Keratinocyte (primary cell): ENCODE measurements around the gene MS4A6A. TPM values are rescaled to one million over a fixed set of nuclear protein-coding genes. Genes with fewer than 3 reads are reported as not detected.

Source experiments
- DNase-seq: peaks from one replicate; pipeline ENCODE4 v3.0.0-alpha.2; 2011; ENCODE audit warnings: low read depth, missing footprints, low spot score
- FAIRE-seq: peaks from 2 replicates; lab custom pipeline; 2011; peaks lifted over from hg19 to GRCh38; lab: Jason Lieb, UNC
- H2AFZ ChIP-seq: 2 replicates; pipeline ENCODE4 v1.6.0; 2012; ENCODE audit warnings: low read length, control low read depth, inconsistent platforms; ENCODE audit not compliant: control insufficient read depth
- H3K27ac ChIP-seq: 2 replicates; pipeline ENCODE4 v1.5.1; 2011; ENCODE audit warnings: low read length; ENCODE audit not compliant: control insufficient read depth, insufficient read depth
- H3K27me3 ChIP-seq: 3 replicates; pipeline ENCODE4 v1.6.0; 2011; ENCODE audit warnings: low read length; ENCODE audit not compliant: control insufficient read depth, insufficient read depth; ENCODE audit errors: extremely low read depth
- H3K36me3 ChIP-seq, 2 experiments: 2 replicates in 1 of 2; 3 replicates in 1 of 2; pipeline ENCODE4 v1.5.1; 2011; ENCODE audit warnings: low read length in 2 of 2, mild to moderate bottlenecking in 1 of 2; ENCODE audit not compliant: control insufficient read depth in 2 of 2, insufficient read depth in 2 of 2; ENCODE audit errors: extremely low read depth in 1 of 2
- H3K4me1 ChIP-seq: 3 replicates; pipeline ENCODE4 v1.5.1; 2011; ENCODE audit warnings: low read length; ENCODE audit not compliant: control insufficient read depth, insufficient read depth; ENCODE audit errors: extremely low read depth
- H3K4me2 ChIP-seq: 3 replicates; pipeline ENCODE4 v1.6.0; 2011; ENCODE audit warnings: low read depth, low read length; ENCODE audit not compliant: control insufficient read depth, insufficient read depth; ENCODE audit errors: extremely low read depth
- H3K4me3 ChIP-seq, 3 experiments: fragments of 200-600 bp in 1 of 3; sonication (generic) in 1 of 3; 2 replicates in 2 of 3; 3 replicates in 1 of 3; pipeline ENCODE4 v1.5.1; 2011 to 2016; ENCODE audit warnings: low read length in 3 of 3, mild to moderate bottlenecking in 3 of 3, control low read depth in 2 of 3, inconsistent platforms in 1 of 3, low read depth in 1 of 3, mixed read lengths in 1 of 3, mixed run types in 1 of 3, moderate library complexity in 1 of 3; ENCODE audit not compliant: control insufficient read depth in 2 of 3, insufficient read depth in 2 of 3; ENCODE audit errors: extremely low read depth in 1 of 3
- H3K79me2 ChIP-seq: 2 replicates; pipeline ENCODE4 v1.6.0; 2012; ENCODE audit warnings: low read length; ENCODE audit not compliant: control insufficient read depth, insufficient read depth
- H3K9ac ChIP-seq: 3 replicates; pipeline ENCODE4 v1.6.0; 2011; ENCODE audit warnings: low read length; ENCODE audit not compliant: control insufficient read depth, insufficient read depth; ENCODE audit errors: extremely low read depth
- H3K9me1 ChIP-seq: 3 replicates; pipeline ENCODE4 v1.6.0; 2011; ENCODE audit warnings: low read length; ENCODE audit not compliant: control insufficient read depth, insufficient read depth; ENCODE audit errors: extremely low read depth
- H3K9me3 ChIP-seq: 2 replicates; pipeline ENCODE4 v1.5.1; 2012; ENCODE audit warnings: low read depth, low read length; ENCODE audit not compliant: control insufficient read depth
- H4K20me1 ChIP-seq: 3 replicates; pipeline ENCODE4 v1.6.0; 2011; ENCODE audit warnings: low read length; ENCODE audit not compliant: control insufficient read depth, insufficient read depth; ENCODE audit errors: extremely low read depth
- CTCF ChIP-seq, 3 experiments: IDR thresholded peaks in 1 of 3; conservative IDR thresholded peaks in 1 of 3; optimal IDR thresholded peaks in 1 of 3; 2 replicates in 2 of 3; 3 replicates in 1 of 3; pipeline versions ENCODE3 to v1.5.1; 2011; ENCODE audit warnings: low read length in 3 of 3, mild to moderate bottlenecking in 3 of 3, moderate library complexity in 2 of 3, control low read depth in 1 of 3, inconsistent platforms in 1 of 3; ENCODE audit not compliant: insufficient read depth in 2 of 3; ENCODE audit errors: extremely low read depth in 1 of 3
- EZH2 ChIP-seq: IDR thresholded peaks from one replicate; pipeline ENCODE4 v1.6.1; 2012; ENCODE audit warnings: inconsistent platforms, mild to moderate bottlenecking, low read length, moderate library complexity
- dilution Hi-C: fragments of 300-500 bp; cut with MboI; formaldehyde crosslinking; loops from one replicate; pipeline ENCODE4 v1.7.0; 2020; ENCODE audit warnings: low sequenced_read_pairs; ENCODE audit not compliant: extremely low pct_ligation_motif_present
- polyA plus RNA-seq, 5 experiments: library from polyadenylated mRNA; depleted of rRNA in 3 of 5; stranded (reverse) in 3 of 5; stranded (forward) in 1 of 5; unstranded in 1 of 5; fragments of >200 nt; gene quantifications; 1 replicate in 1 of 5; 2 replicates in 3 of 5; 3 replicates in 1 of 5; pipeline versions ENCODE4 v1.2.1 to v1.2.3, GENCODE V29; 2011 to 2012; ENCODE audit warnings: missing spikeins in 2 of 5, low read depth in 1 of 5, low replicate concordance in 1 of 5

The MS4A6A gene
- polyA plus RNA-seq, 1 donor (not counting 4 experiments of a cell fraction or from before 2014, with no cell fraction given): not detected

- H4K20me1 ChIP-seq: no peaks in the 10 kb centered on the region
- H3K27me3 ChIP-seq: no peaks in the 10 kb centered on the region
- H3K27ac ChIP-seq: no peak overlapping the region
- FAIRE-seq (no peak), DNase-seq (no peak)
- no peaks in the 10 kb centered on the region for H3K9me1 ChIP-seq
- no peaks in the 10 kb centered on the region for H3K79me2 ChIP-seq
- dilution Hi-C loops: no loop called here
- no peaks in the 10 kb centered on the region for H3K9me3 ChIP-seq
- no peak overlapping the region for H2AFZ ChIP-seq
- H3K4me1 ChIP-seq: no peaks in the 10 kb centered on the region
- no peak overlapping the region for H3K9ac ChIP-seq
- H3K36me3 ChIP-seq: no peaks in the 10 kb centered on the region
- H3K4me2 ChIP-seq: no peak overlapping the region
- TF ChIP-seq EZH2 (no peak), CTCF (optimal IDR thresholded peaks at IDR 0.05 in 1 of 3, IDR thresholded peaks at IDR 0.05 in 1 of 3, conservative IDR thresholded peaks at IDR 0.05 in 1 of 3; ENCODE audit: extremely low read depth in 1 of 3, insufficient read depth in 2 of 3, low read length in 3 of 3) (no peak)
- no peak overlapping the region for H3K4me3 ChIP-seq
Measured at GRCh38 chr11:60222141-60222540, 39.3 kb upstream of the MS4A6A start.

GRCh38 chr11:60221692-60222091 lies 38.8 kb upstream of the MS4A6A start:
- no peak for TF ChIP-seq EZH2
- TF ChIP-seq CTCF (optimal IDR thresholded peaks at IDR 0.05 in 1 of 3, IDR thresholded peaks at IDR 0.05 in 1 of 3, conservative IDR thresholded peaks at IDR 0.05 in 1 of 3; ENCODE audit: extremely low read depth in 1 of 3, insufficient read depth in 2 of 3, low read length in 3 of 3): no peak
- no peak for DNase-seq
- no peak overlapping the region for H3K4me3 ChIP-seq
- H3K4me2 ChIP-seq: no peak overlapping the region
- H3K9ac ChIP-seq: no peak overlapping the region
- H3K27ac ChIP-seq: no peak overlapping the region
- H4K20me1 ChIP-seq: no peaks in the 10 kb centered on the region
- no peaks in the 10 kb centered on the region for H3K4me1 ChIP-seq
- H3K9me3 ChIP-seq: no peaks in the 10 kb centered on the region
- no peak overlapping the region for H2AFZ ChIP-seq
- H3K36me3 ChIP-seq: no peaks in the 10 kb centered on the region
- no peaks in the 10 kb centered on the region for H3K9me1 ChIP-seq
- dilution Hi-C loops: no loop called here
- H3K27me3 ChIP-seq: no peaks in the 10 kb centered on the region
- FAIRE-seq: no peak
- H3K79me2 ChIP-seq: no peaks in the 10 kb centered on the region
